Measurements from ENCODE around the gene ESRP2.

Gene ESRP2

GRCh38 chr16:68234188-68235107 is 1.5 kb downstream of the ESRP2 start:
- no peak for DNase-seq (ENCODE audit: low read depth, low spot score)
- H3K4me3 ChIP-seq (ENCODE audit: low read depth, low read length) = no peak overlapping the region
- TF ChIP-seq CTCF (IDR thresholded peaks at IDR 0.05; ENCODE audit: low read depth, low read length) = no peak
- in situ Hi-C loops (cut with HindIII; ENCODE audit: low sequenced_read_pairs) = no loop called here

- no peak for DNase-seq (ENCODE audit: low read depth, low spot score)
- no peak for TF ChIP-seq CTCF (IDR thresholded peaks at IDR 0.05; ENCODE audit: low read depth, low read length)
- no peak overlapping the region for H3K4me3 ChIP-seq (ENCODE audit: low read depth, low read length)
- in situ Hi-C loops (cut with HindIII; ENCODE audit: low sequenced_read_pairs) = no loop called here
Measured at GRCh38 chr16:68233835-68234187, 2.1 kb downstream of the ESRP2 start.

GRCh38 chr16:68233085-68233834 is 2.7 kb downstream of the ESRP2 start:
- no peak for TF ChIP-seq CTCF (IDR thresholded peaks at IDR 0.05; ENCODE audit: low read depth, low read length)
- DNase-seq (ENCODE audit: low read depth, low spot score) = no peak
- H3K4me3 ChIP-seq (ENCODE audit: low read depth, low read length) = no peak overlapping the region
- in situ Hi-C loops (cut with HindIII; ENCODE audit: low sequenced_read_pairs) = no loop called here

GRCh38 chr16:68232335-68232734 is 3.6 kb downstream of the ESRP2 start:
- in situ Hi-C loops (cut with HindIII; ENCODE audit: low sequenced_read_pairs) = no loop called here
- no peak for TF ChIP-seq CTCF (IDR thresholded peaks at IDR 0.05; ENCODE audit: low read depth, low read length)
- DNase-seq (ENCODE audit: low read depth, low spot score) = no peak
- no peak overlapping the region for H3K4me3 ChIP-seq (ENCODE audit: low read depth, low read length)

- H3K4me3 ChIP-seq (ENCODE audit: low read depth, low read length) = no peak overlapping the region
- no peak for DNase-seq (ENCODE audit: low read depth, low spot score)
- in situ Hi-C loops (cut with HindIII; ENCODE audit: low sequenced_read_pairs) = no loop called here
- TF ChIP-seq CTCF (IDR thresholded peaks at IDR 0.05; ENCODE audit: low read depth, low read length) = no peak
Measured at GRCh38 chr16:68231384-68232136, 4.4 kb downstream of the ESRP2 start.

- DNase-seq (ENCODE audit: low read depth, low spot score) = no peak
- in situ Hi-C loops (cut with HindIII; ENCODE audit: low sequenced_read_pairs) = no loop called here
- H3K4me3 ChIP-seq (ENCODE audit: low read depth, low read length) = no peak overlapping the region
Measured at GRCh38 chr16:68230956-68231355, 5.0 kb downstream of the ESRP2 start.

More at GRCh38 chr16:68230956-68231355, 5.0 kb downstream of the ESRP2 start:
- no peak for TF ChIP-seq CTCF (IDR thresholded peaks at IDR 0.05; ENCODE audit: low read depth, low read length)

Measured in astrocyte of the spinal cord (primary cell).